A673 (cell line): ENCODE results near the gene HYDIN.

Source experiments
- EZH2 ChIP-seq: fragments of 200-600 bp; sonication (generic); IDR thresholded peaks from 2 replicates; pipeline ENCODE4 v1.6.1; 2017; ENCODE audit warnings: borderline replicate concordance, low read depth, mild to moderate bottlenecking, mixed read lengths, antibody characterized with exemption, low read length; ENCODE audit not compliant: poor library complexity, severe bottlenecking
- TF ChIP-seq, protein P1 (sequence below): fragments of 300-800, 200-600 bp; sonication (generic); conservative IDR thresholded peaks from 2 replicates; pipeline ENCODE4 v1.5.1; 2017; ENCODE audit warnings: low read depth, mild to moderate bottlenecking, antibody characterized with exemption, low read length, moderate library complexity, mixed read lengths

DNA sequence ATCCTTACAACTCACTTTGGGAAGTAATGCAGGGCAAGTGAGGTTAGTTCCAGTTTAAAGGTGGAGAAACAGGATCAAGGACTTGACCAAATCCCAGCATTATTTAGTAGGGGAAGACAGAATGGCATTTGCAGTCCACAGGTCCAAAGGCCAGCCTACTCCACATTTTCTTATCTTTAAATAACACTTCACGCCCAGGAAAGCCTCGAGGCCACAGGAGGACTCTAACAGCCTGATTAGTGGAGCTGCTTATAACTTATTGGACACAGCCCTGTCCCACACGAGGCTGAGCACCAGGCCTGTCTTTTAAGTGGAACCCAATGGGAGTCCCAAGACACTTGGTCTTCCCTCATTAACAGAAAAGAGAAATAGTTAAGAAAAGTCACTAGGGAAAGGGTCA lies 12.1 kb upstream of the HYDIN start:
- TF ChIP-seq EZH2, result no peak
- TF ChIP-seq, protein P1, sequence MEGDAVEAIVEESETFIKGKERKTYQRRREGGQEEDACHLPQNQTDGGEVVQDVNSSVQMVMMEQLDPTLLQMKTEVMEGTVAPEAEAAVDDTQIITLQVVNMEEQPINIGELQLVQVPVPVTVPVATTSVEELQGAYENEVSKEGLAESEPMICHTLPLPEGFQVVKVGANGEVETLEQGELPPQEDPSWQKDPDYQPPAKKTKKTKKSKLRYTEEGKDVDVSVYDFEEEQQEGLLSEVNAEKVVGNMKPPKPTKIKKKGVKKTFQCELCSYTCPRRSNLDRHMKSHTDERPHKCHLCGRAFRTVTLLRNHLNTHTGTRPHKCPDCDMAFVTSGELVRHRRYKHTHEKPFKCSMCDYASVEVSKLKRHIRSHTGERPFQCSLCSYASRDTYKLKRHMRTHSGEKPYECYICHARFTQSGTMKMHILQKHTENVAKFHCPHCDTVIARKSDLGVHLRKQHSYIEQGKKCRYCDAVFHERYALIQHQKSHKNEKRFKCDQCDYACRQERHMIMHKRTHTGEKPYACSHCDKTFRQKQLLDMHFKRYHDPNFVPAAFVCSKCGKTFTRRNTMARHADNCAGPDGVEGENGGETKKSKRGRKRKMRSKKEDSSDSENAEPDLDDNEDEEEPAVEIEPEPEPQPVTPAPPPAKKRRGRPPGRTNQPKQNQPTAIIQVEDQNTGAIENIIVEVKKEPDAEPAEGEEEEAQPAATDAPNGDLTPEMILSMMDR, result no peak
